Measurements from ENCODE around the gene KRTAP5-3. TPM values are rescaled to one million over a fixed set of nuclear protein-coding genes. Genes with fewer than 3 reads are reported as not detected.

KRTAP5-3 gene
- total and polyA plus RNA-seq, 2 of the 13 experiments (the other 11 are each of a cell fraction or from before 2014, with no cell fraction given): not detected

DNA sequence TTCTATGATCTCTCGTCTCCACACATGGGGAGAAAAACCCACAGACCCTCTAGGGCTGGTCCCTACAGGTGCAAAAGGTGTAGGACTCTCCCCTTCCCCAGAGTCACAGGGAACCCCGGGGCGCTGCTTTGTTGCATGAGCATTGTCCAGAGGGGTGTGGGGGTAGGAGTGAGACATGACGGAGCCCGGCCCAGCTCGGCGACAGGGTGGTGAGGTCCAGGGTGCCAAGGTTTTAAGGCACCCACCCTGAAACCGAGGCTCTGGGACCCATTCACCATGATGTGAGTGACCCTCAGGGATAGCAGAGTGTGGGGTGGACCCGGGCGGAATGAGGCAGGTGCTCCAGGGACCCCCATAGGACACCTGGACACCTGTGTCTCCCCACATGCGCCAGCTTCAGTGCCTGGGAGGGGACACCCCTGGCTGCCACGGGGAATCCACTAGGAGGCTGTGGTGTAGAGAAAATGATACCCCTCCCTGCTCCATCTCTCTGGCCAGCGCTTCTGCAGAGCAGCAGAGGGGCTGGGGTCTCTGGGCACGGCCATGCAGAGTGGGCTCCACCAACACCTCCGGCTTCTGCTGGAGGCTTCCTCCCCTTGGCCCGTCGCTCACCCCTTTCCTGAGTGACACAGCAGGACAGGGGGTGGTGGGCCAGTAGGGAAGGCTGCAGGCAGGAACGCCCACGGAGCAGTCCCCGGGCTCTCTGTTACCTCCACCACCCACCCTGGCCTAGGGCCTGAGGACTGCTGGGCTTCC is 36.5 kb upstream of the KRTAP5-3 start (continued):
- TF ChIP-seq ATF2 (CRISPR knock-in tag; IDR thresholded peaks at IDR 0.05): no peak
- no peak for TF ChIP-seq ZNF75D (CRISPR knock-in tag; IDR thresholded peaks at IDR 0.05; ENCODE audit: borderline replicate concordance)
- no peak for TF ChIP-seq ZNF672 (CRISPR knock-in tag; IDR thresholded peaks at IDR 0.05)
- TF ChIP-seq ZFY (CRISPR knock-in tag; IDR thresholded peaks at IDR 0.05): no peak

- 44% methylated on average over 11 of the region's 20 CpGs for WGBS (ENCODE audit: low lambda C conversion rate)
- in situ Hi-C loops (cut with HindIII; ENCODE audit: extremely low pct_ligation_motif_present, low pct_unique_long_range_greater_than_20kb): no loop called here
- POLR2A ChIA-PET: no interaction called here
Measured at GRCh38 chr11:1643146-1643690, 35.0 kb upstream of the KRTAP5-3 start.

More at GRCh38 chr11:1643146-1643690, 35.0 kb upstream of the KRTAP5-3 start:
- Histone ChIP-seq H3K9me3 (ENCODE audit: low read length) (no peaks in the 10 kb centered on the region), H3K9ac (ENCODE audit: insufficient read depth, low read depth, low read length) (no peak overlapping the region), H4K20me1 (ENCODE audit: insufficient read depth, low read length) (no peaks in the 10 kb centered on the region), H3K4me3 (replicated peaks in 1 of 3; ENCODE audit: insufficient read depth in 1 of 3, low read depth in 2 of 3, low read length in 3 of 3) (no peak overlapping the region), H3K4me1 (ENCODE audit: insufficient read depth, low read length) (peaks cover 13% of the 10 kb centered on the region), H3K36me3 (replicated peaks in 1 of 2; ENCODE audit: control insufficient read depth in 1 of 2, insufficient read depth in 2 of 2, low read length in 2 of 2) (no peaks in the 10 kb centered on the region), H3K79me2 (ENCODE audit: insufficient read depth, low read length) (no peaks in the 10 kb centered on the region), H3K4me2 (ENCODE audit: low read depth, low read length) (no peak overlapping the region), H2AFZ (ENCODE audit: low read length) (no peak overlapping the region), H3K27ac (ENCODE audit: extremely low read length, insufficient read depth, low read length) (no peak overlapping the region), H3K27me3 (ENCODE audit: control insufficient read depth in 1 of 2, insufficient read depth in 2 of 2, low read length in 2 of 2) (peaks cover 8 to 68% of the 10 kb centered on the region in 2 experiments)
- CTCF ChIA-PET (ENCODE audit: low intra/inter-chr PET ratio, low total read pairs): interaction anchor here (0.8 kb wide), 1 partner anchor 187 kb away, joined by 3 read pairs; no protein-coding TSS in a partner anchor
- TF ChIP-seq SNRNP70 (IDR thresholded peaks at IDR 0.05; ENCODE audit: low read depth, low read length) (no peak), ATF1 (CRISPR knock-in tag; IDR thresholded peaks at IDR 0.05) (no peak), HBP1 (CRISPR knock-in tag; IDR thresholded peaks at IDR 0.05; ENCODE audit: low read depth) (no peak), SSRP1 (CRISPR knock-in tag; IDR thresholded peaks at IDR 0.05) (no peak), HNF4G (IDR thresholded peaks at IDR 0.05; ENCODE audit: borderline replicate concordance, low read depth, low read length) (no peak), HNF4G (CRISPR knock-in tag; IDR thresholded peaks at IDR 0.05; ENCODE audit: borderline replicate concordance, low read depth) (no peak), ZNF597 (CRISPR knock-in tag; IDR thresholded peaks at IDR 0.05) (no peak), FOSL1 (CRISPR knock-in tag; IDR thresholded peaks at IDR 0.05; ENCODE audit: borderline replicate concordance) (no peak), JUND (CRISPR knock-in tag; IDR thresholded peaks at IDR 0.05) (no peak), ZNF776 (CRISPR knock-in tag; IDR thresholded peaks at IDR 0.05) (no peak)
- TF ChIP-seq, protein P1, sequence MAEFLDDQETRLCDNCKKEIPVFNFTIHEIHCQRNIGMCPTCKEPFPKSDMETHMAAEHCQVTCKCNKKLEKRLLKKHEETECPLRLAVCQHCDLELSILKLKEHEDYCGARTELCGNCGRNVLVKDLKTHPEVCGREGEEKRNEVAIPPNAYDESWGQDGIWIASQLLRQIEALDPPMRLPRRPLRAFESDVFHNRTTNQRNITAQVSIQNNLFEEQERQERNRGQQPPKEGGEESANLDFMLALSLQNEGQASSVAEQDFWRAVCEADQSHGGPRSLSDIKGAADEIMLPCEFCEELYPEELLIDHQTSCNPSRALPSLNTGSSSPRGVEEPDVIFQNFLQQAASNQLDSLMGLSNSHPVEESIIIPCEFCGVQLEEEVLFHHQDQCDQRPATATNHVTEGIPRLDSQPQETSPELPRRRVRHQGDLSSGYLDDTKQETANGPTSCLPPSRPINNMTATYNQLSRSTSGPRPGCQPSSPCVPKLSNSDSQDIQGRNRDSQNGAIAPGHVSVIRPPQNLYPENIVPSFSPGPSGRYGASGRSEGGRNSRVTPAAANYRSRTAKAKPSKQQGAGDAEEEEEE (CRISPR knock-in tag; IDR thresholded peaks at IDR 0.05; ENCODE audit: borderline replicate concordance): no peak
- no TSS peak for BruUV-seq (replicated peaks)
- FAIRE-seq: no peak
- intact Hi-C loops (cut with micrococcal nuclease; ENCODE audit: unreplicated experiment): no loop called here
- no peak for ATAC-seq
- no peak for DNase-seq (ENCODE audit: low spot score)
